K562 (cell line): ENCODE data around the gene PDCD7. TPM values are rescaled to one million over a fixed set of nuclear protein-coding genes. Genes with fewer than 3 reads are reported as not detected.

Source experiments
- ATAC-seq: fragments of 200-7000 bp; cut with Tn5 transposase; 3 replicates; pipeline ENCODE4 v1.9.1; 2020; ENCODE audit warnings: moderate library complexity
- BruUV-seq: library from RNA; stranded (reverse); fragments of 400-500 nt; replicated peaks from 2 replicates; lab custom pipeline; 2021; lab: Mats Ljungman, UMichigan
- CTCF ChIA-PET: fragments of 300-600 bp; formaldehyde crosslinking; extraction: SDS; loops from one replicate; lab custom pipeline; 2021; ENCODE audit warnings: low intra/inter-chr PET ratio; lab: Yijun Ruan, JAX
- POLR2A ChIA-PET: fragments of 300-600, 350-650 bp; sonication (Branson Sonifier 250); formaldehyde crosslinking; extraction: SDS; loops from one replicate; lab custom pipeline; 2021; ENCODE audit warnings: antibody characterized with exemption, inconsistent platforms; lab: Yijun Ruan, JAX
- DNase-seq, 4 experiments: peaks; one replicate each; pipeline versions ENCODE4 v3.0.0 to v3.0.0-alpha.2; 2011 to 2018; ENCODE audit warnings: low spot score in 3 of 4, mixed read lengths in 3 of 4; ENCODE audit errors: extremely low read depth in 1 of 4
- FAIRE-seq: peaks from 2 replicates; lab custom pipeline; 2011; peaks lifted over from hg19 to GRCh38; lab: Jason Lieb, UNC
- H2AFZ ChIP-seq: 2 replicates; pipeline ENCODE4 v1.6.0; 2011; ENCODE audit warnings: low read depth, low read length, control low read depth, inconsistent platforms
- H3K27ac ChIP-seq: fragments of 200-600 bp; 3 replicates; pipeline ENCODE4 v1.8.0; 2011; ENCODE audit warnings: low read depth, mild to moderate bottlenecking, control low read depth, inconsistent platforms, low read length, moderate library complexity, mixed read lengths; ENCODE audit errors: extremely low read depth
- H3K27me3 ChIP-seq, 2 experiments: fragments of 300-600 bp in 1 of 2; 2 replicates in 1 of 2; 3 replicates in 1 of 2; pipeline versions ENCODE4 v1.6.0 to v1.8.0; 2011; ENCODE audit warnings: inconsistent platforms in 2 of 2, low read length in 2 of 2, mild to moderate bottlenecking in 1 of 2, mixed read lengths in 1 of 2, moderate library complexity in 1 of 2; ENCODE audit not compliant: control insufficient read depth in 2 of 2, insufficient read depth in 2 of 2
- H3K36me3 ChIP-seq: fragments of 300-600 bp; 3 replicates; pipeline ENCODE4 v1.8.0; 2011; ENCODE audit warnings: mild to moderate bottlenecking, low read length, inconsistent platforms; ENCODE audit not compliant: control insufficient read depth, insufficient read depth
- H3K4me1 ChIP-seq, 2 experiments: fragments of 200-600 bp in 1 of 2; replicated peaks in 1 of 2; 2 replicates in 1 of 2; 3 replicates in 1 of 2; pipeline versions ENCODE4 v1.5.1 to v1.8.0; 2011; ENCODE audit warnings: inconsistent platforms in 2 of 2, low read length in 2 of 2, mild to moderate bottlenecking in 1 of 2, mixed read lengths in 1 of 2, moderate library complexity in 1 of 2; ENCODE audit not compliant: control insufficient read depth in 2 of 2, insufficient read depth in 2 of 2
- H3K4me2 ChIP-seq: 2 replicates; pipeline ENCODE4 v1.6.1; 2011; ENCODE audit warnings: low read length, control low read depth, inconsistent platforms, mixed read lengths; ENCODE audit not compliant: insufficient read depth
- H3K4me3 ChIP-seq: fragments of 200-600 bp; sonication (generic), shearing (Covaris generic); 2 replicates; pipeline ENCODE4 v1.5.1; 2016; ENCODE audit warnings: control low read depth, inconsistent platforms
- H3K79me2 ChIP-seq: fragments of 200-600 bp; 3 replicates; pipeline ENCODE4 v1.8.0; 2011; ENCODE audit warnings: low read length, inconsistent platforms; ENCODE audit not compliant: control insufficient read depth, insufficient read depth
- H3K9ac ChIP-seq, 2 experiments: 2 replicates each; pipeline versions ENCODE4 v1.6.0 to v1.6.1; 2011; ENCODE audit warnings: low read depth in 2 of 2, low read length in 2 of 2, control low read depth in 1 of 2, inconsistent platforms in 1 of 2, mild to moderate bottlenecking in 1 of 2, mixed read lengths in 1 of 2; ENCODE audit not compliant: insufficient read depth in 1 of 2
- H3K9me1 ChIP-seq: one replicate; pipeline ENCODE4 v1.6.0; 2011; ENCODE audit warnings: inconsistent platforms, mild to moderate bottlenecking, low read length, moderate library complexity; ENCODE audit not compliant: control insufficient read depth, insufficient read depth
- H3K9me3 ChIP-seq: replicated peaks from 2 replicates; pipeline ENCODE4 v1.5.1; 2011; ENCODE audit warnings: low read depth, low read length, inconsistent platforms; ENCODE audit not compliant: control insufficient read depth, insufficient read depth
- H4K20me1 ChIP-seq: replicated peaks from 2 replicates; pipeline ENCODE4 v1.6.1; 2011; ENCODE audit warnings: low read length, inconsistent platforms, mixed read lengths; ENCODE audit not compliant: control insufficient read depth, insufficient read depth
- PHF8 ChIP-seq: fragments of 200-600 bp; sonication (generic); IDR thresholded peaks from 2 replicates; pipeline ENCODE4 v1.6.1; 2012; ENCODE audit warnings: mixed run types, mild to moderate bottlenecking, inconsistent platforms, low read length, moderate library complexity, borderline replicate concordance
- REST ChIP-seq, 2 experiments: fragments of 450-650 bp; formaldehyde crosslinking in 1 of 2; IDR thresholded peaks; 2 replicates each; pipeline versions ENCODE4 v1.4.0 to v1.6.1; 2014 to 2020; ENCODE audit warnings: mild to moderate bottlenecking in 2 of 2, borderline replicate concordance in 1 of 2, low read depth in 1 of 2
- WGBS: fragments of 100-300 bp; shearing (Covaris generic); methylation state at CpG from one replicate; pipeline ENCODE4 v1.1.6; 2016; ENCODE audit warnings: low coverage, mixed read lengths; ENCODE audit not compliant: insufficient coverage; ENCODE audit errors: missing lambda C conversion rate; 5-methylcytosine and 5-hydroxymethylcytosine counted together
- in situ Hi-C: fragments of 300-500 bp; cut with MboI; formaldehyde crosslinking; loops from 4 replicates; pipeline ENCODE4 v1.15.0; 2018; ENCODE audit warnings: inconsistent platforms, mixed read lengths
- intact Hi-C: fragments of 100-400 bp; cut with micrococcal nuclease; formaldehyde crosslinking; loops from 2 replicates; pipeline ENCODE4 v1.14.2; 2022
- polyA plus RNA-seq, 8 experiments: library from polyadenylated mRNA; depleted of rRNA in 4 of 8; stranded (reverse) in 5 of 8; unstranded in 3 of 8; fragments of >200 nt; fragmentation: Nextera tagmentation in 2 of 8; fragmentation: Illumina TruSeq in 1 of 8; extraction: Ambion mirVana in 2 of 8; extraction: Trizol in 1 of 8; gene quantifications; 2 replicates each; pipeline versions ENCODE4 v1.2.1 to v1.2.3, GENCODE V29; 2011 to 2014; ENCODE audit warnings: inconsistent platforms in 1 of 8, missing spikeins in 1 of 8
- total RNA-seq, 7 experiments: library from RNA; depleted of rRNA in 6 of 7; stranded (reverse); fragments of >200 nt in 6 of 7; fragmentation: Illumina TruSeq in 2 of 7; extraction: Trizol in 2 of 7; gene quantifications; 2 replicates each; pipeline versions ENCODE4 v1.2.1 to v1.2.3, GENCODE V29; 2011 to 2021; ENCODE audit warnings: low replicate concordance in 1 of 7
- TF ChIP-seq, protein P1 (sequence below): fragments of 450-650 bp; formaldehyde crosslinking; conservative IDR thresholded peaks from 2 replicates; pipeline ENCODE4 v1.4.0; 2022; ENCODE audit warnings: mild to moderate bottlenecking, missing genetic modification characterization

The PDCD7 gene
- total and polyA plus RNA-seq, 9 of the 15 experiments (the other 6 are each of a cell fraction or from before 2014, with no cell fraction given), result 11.8 to 30.2 (median 18.8) TPM

DNA sequence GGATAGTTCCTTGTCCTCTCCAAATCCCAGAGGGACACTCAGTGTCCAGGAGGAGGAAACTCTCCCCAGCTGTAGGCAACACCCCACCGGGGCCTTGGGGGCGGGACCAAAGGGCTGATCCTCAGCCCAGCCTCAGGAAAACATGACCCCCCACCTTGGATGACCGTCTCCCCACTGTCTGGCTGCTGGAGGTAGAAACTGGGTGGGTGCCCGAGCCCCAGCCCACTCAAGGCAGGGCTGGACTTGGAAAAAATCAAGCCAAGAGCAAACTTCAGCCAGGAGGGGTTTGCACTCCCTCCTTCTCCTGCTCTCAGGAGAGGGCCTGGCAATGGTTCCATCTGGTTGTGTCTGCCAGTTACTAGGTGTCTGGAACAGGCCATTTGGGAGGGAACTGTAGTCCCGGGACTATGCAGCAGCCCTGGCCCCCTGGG, 62.2 kb downstream of the PDCD7 start:
- no peak for DNase-seq
- no peak for ATAC-seq
- no peak overlapping the region for H3K4me3 ChIP-seq
- peaks cover 0 to 10% of the 10 kb centered on the region in 2 experiments; a peak in 1 of 5 replicates for H3K4me1 ChIP-seq
- no peak overlapping the region for H2AFZ ChIP-seq
- TF ChIP-seq PHF8, result no peak
- TF ChIP-seq, all 486 proteins: peak for 0
- H3K9ac ChIP-seq, result no peak overlapping the region; a peak in 1 of 4 replicates
- H3K4me2 ChIP-seq, result no peak overlapping the region
- in situ Hi-C loops, result no loop called here
- no TSS peak for BruUV-seq
- ChIA-PET POLR2A (no interaction called here), CTCF (no interaction called here)
- intact Hi-C loops, result no loop called here
- H3K36me3 ChIP-seq, result no peaks in the 10 kb centered on the region
- H4K20me1 ChIP-seq, result 0 out of 2 replicates have a peak, but pooled peaks cover 3% of the 10 kb centered on the region
- H3K9me1 ChIP-seq, result no peaks in the 10 kb centered on the region
- 7% methylated on average over 5 of the region's 5 CpGs for WGBS
- H3K27me3 ChIP-seq, result peaks cover 8 to 36% of the 10 kb centered on the region in 2 experiments; a peak in 4 of 5 replicates
- FAIRE-seq, result no peak
- H3K9me3 ChIP-seq, result no peaks in the 10 kb centered on the region
- no peak overlapping the region for H3K27ac ChIP-seq
- H3K79me2 ChIP-seq, result no peaks in the 10 kb centered on the region

DNA sequence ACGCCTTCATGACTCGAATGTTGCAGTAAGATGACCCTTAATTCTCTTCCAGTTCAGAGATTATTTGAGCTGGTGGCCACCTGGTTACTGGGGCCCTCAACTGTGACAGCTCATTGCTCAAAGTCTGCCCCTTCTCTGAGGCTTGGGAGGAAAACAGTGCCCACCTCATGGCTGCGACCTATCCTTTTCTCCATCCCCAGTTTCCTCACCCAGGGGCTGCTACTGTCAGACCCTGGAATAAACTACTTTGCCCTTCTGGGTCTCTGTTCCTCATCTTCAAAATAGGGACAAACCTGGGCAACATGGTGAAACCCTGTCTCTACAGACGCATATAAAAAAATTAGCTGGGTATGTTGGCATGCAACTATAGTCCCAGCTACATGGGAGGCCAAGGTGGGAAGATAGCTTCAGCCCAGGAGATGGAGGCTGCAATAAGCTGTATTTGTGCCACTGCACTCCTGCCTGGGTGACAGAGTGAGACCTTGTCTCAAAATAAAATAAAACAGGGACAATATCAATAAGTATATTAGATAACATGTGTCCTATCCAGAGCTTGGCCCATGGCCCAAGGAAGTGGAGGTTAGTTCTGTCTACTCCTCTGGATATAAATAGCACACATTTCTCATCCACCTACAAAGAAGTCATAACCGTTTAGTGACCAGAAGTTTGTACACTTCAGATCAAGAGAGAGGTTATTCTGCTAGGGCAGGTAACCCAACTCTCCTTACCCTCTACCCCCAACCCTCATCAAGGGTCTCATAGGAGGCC, 63.6 kb downstream of the PDCD7 start:
- CTCF ChIA-PET, result no interaction called here
- H3K4me2 ChIP-seq, result no peak overlapping the region
- FAIRE-seq (no peak), DNase-seq (no peak), ATAC-seq (no peak)
- H3K79me2 ChIP-seq, result no peaks in the 10 kb centered on the region
- no peak overlapping the region for H3K27ac ChIP-seq
- H3K9me3 ChIP-seq, result no peaks in the 10 kb centered on the region
- 0 out of 2 replicates have a peak, but pooled peaks cover 3% of the 10 kb centered on the region for H4K20me1 ChIP-seq
- no TSS peak for BruUV-seq
- no peak overlapping the region for H2AFZ ChIP-seq
- intact Hi-C loops (no loop called here), in situ Hi-C loops (no loop called here)
- H3K9me1 ChIP-seq, result no peaks in the 10 kb centered on the region
- H3K27me3 ChIP-seq, result peaks cover 13 to 44% of the 10 kb centered on the region in 2 experiments
- 2% methylated on average over 5 of the region's 5 CpGs for WGBS
- peaks cover 0 to 10% of the 10 kb centered on the region in 2 experiments; a peak in 1 of 5 replicates for H3K4me1 ChIP-seq
- H3K9ac ChIP-seq, result no peak overlapping the region
- POLR2A ChIA-PET, result interaction anchor here (0.6 to 1.8 kb wide), 3 partner anchors 10 to 14 kb away, joined by 3 to 7 read pairs (median 3); no protein-coding TSS in a partner anchor
- H3K36me3 ChIP-seq, result no peaks in the 10 kb centered on the region
- no peak overlapping the region for H3K4me3 ChIP-seq
- TF ChIP-seq, protein P1, sequence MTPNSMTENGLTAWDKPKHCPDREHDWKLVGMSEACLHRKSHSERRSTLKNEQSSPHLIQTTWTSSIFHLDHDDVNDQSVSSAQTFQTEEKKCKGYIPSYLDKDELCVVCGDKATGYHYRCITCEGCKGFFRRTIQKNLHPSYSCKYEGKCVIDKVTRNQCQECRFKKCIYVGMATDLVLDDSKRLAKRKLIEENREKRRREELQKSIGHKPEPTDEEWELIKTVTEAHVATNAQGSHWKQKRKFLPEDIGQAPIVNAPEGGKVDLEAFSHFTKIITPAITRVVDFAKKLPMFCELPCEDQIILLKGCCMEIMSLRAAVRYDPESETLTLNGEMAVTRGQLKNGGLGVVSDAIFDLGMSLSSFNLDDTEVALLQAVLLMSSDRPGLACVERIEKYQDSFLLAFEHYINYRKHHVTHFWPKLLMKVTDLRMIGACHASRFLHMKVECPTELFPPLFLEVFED, result no peak
- TF ChIP-seq REST (IDR thresholded peaks at IDR 0.05; ENCODE audit: borderline replicate concordance) (no peak), REST (CRISPR knock-in tag; IDR thresholded peaks at IDR 0.05; ENCODE audit: low read depth) (no peak)
